A204.1 (cell line): ENCODE data around the gene SMG1.
A peak's percentile ranks its signal among the peaks of the same experiment; 100 is the strongest.

ENCODE experiments used
- FAIRE-seq: peaks from 2 replicates; lab custom pipeline; 2012; peaks lifted over from hg19 to GRCh38; lab: Jason Lieb, UNC

SMG1 gene

GRCh38 chr16:18846416-18846815, 79.8 kb downstream of the SMG1 start:
- no peak for FAIRE-seq

- no peak for FAIRE-seq
Measured at GRCh38 chr16:18842565-18842964, 83.6 kb downstream of the SMG1 start.

- FAIRE-seq, result no peak
Measured at GRCh38 chr16:18841833-18842525, 84.2 kb downstream of the SMG1 start.

GRCh38 chr16:18839555-18839954, 86.7 kb downstream of the SMG1 start:
- FAIRE-seq, result no peak

GRCh38 chr16:18836702-18837101, 89.5 kb downstream of the SMG1 start:
- no peak for FAIRE-seq

GRCh38 chr16:18834864-18835263, 91.3 kb downstream of the SMG1 start:
- FAIRE-seq, result no peak

GRCh38 chr16:18833707-18834505, 92.3 kb downstream of the SMG1 start:
- no peak for FAIRE-seq

- FAIRE-seq, result no peak
Measured at GRCh38 chr16:18832613-18833012, 93.6 kb downstream of the SMG1 start.

- no peak for FAIRE-seq
Measured at GRCh38 chr16:18832006-18832405, 94.2 kb downstream of the SMG1 start.

- FAIRE-seq, result no peak
Measured at GRCh38 chr16:18829251-18829650, 97.0 kb downstream of the SMG1 start.

- FAIRE-seq, result no peak
Measured at GRCh38 chr16:18827890-18828289, 98.3 kb downstream of the SMG1 start.

- no peak for FAIRE-seq
Measured at GRCh38 chr16:18816286-18816685, 109.9 kb downstream of the SMG1 start.

- FAIRE-seq, result no peak
Measured at GRCh38 chr16:18811925-18812324, 114.3 kb downstream of the SMG1 start.

GRCh38 chr16:18809165-18809564, 117.0 kb downstream of the SMG1 start:
- FAIRE-seq, result no peak

GRCh38 chr16:18805257-18805773, 120.9 kb downstream of the SMG1 start:
- no peak for FAIRE-seq

GRCh38 chr16:18804540-18804939, 121.7 kb downstream of the SMG1 start:
- FAIRE-seq, result no peak

- no peak for FAIRE-seq
Measured at GRCh38 chr16:18803569-18804462, 122.4 kb downstream of the SMG1 start.

- no peak for FAIRE-seq
Measured at GRCh38 chr16:18802767-18803343, 123.4 kb downstream of the SMG1 start.

- FAIRE-seq, result peak; percentile 99
Measured at GRCh38 chr16:18801145-18801972, 124.8 kb downstream of the SMG1 start, which contains the start of gene ARL6IP1. ARL6IP1 (minus strand) TSS chr16:18801549; CDS start chr16:18801466, 83 bp downstream.

- no peak for FAIRE-seq
Measured at GRCh38 chr16:18800775-18801144, 125.4 kb downstream of the SMG1 start.

GRCh38 chr16:18800293-18800692, 125.9 kb downstream of the SMG1 start:
- FAIRE-seq, result no peak
